ENCODE data around the gene CSPG4.
"Not testable (repeated sequence)": the region's sequence is repeated elsewhere in the genome, so short reads cannot be mapped to it uniquely, and the experiment has no call there.

Gene CSPG4

GRCh38 chr15:75739791-75740190 is 27.1 kb upstream of the CSPG4 start:
- no peak for DNase-seq (ENCODE audit: low read depth)

GRCh38 chr15:75738647-75739325 is 26.1 kb upstream of the CSPG4 start:
- peak; percentile 35 for DNase-seq (ENCODE audit: low read depth)

DNA sequence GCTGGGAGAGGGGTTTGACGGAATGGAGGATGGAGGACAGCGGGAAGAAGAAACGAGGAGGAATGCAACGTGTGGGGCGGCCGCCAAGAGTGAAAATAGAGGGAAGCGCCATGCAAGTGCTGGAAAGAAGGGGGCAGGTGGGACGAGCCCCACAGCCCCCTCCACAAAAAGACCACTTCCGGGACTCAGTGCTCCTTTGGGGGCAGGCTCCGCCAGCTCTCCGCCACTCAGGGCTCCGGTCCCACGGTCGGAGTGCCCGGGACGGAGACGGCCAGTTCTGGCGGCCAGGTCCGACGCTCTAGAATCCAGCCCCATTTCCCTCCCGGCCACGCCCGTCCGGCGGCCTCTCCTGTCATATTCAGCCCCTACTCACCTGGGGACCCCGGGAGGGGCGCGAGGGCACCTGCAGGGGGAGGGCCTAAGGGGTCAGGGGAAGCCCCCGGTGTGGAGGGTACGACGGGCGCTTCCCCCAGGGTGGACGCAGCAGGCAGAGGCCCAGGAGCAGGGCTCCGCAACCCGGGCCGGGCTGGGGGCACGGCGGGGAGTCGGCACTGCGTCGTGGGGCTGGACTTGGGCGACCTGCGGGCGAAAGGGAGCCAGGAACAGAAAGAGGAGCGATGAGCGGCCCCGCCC is 25.5 kb upstream of the CSPG4 start:
- no peak for DNase-seq (ENCODE audit: low read depth)

GRCh38 chr15:75737116-75738013 is 24.7 kb upstream of the CSPG4 start:
- not testable (repeated sequence) for DNase-seq (ENCODE audit: low read depth)

DNA sequence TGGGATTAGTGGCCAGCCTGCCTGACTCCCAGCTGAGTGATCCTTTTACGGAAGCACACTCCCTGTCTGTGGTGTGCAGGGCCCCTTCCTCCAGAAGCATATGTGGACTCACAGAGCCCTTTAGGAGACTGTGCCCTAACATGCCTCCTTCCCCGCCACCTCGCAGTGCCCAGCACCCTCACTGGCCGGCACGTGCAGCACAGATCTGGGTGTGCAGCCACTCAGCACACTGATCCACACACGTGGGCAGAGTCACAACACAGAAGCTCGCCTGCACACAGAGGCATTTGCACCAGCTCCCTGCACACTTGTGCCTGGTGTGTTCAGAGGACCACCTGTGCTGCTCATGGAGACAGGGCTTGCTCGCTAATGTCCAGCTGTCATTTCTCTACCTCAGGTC is 23.6 kb upstream of the CSPG4 start:
- no peak for DNase-seq (ENCODE audit: low read depth)

- DNase-seq (ENCODE audit: low read depth): not testable (repeated sequence)
Measured at GRCh38 chr15:75734861-75735760, 22.5 kb upstream of the CSPG4 start.

DNA sequence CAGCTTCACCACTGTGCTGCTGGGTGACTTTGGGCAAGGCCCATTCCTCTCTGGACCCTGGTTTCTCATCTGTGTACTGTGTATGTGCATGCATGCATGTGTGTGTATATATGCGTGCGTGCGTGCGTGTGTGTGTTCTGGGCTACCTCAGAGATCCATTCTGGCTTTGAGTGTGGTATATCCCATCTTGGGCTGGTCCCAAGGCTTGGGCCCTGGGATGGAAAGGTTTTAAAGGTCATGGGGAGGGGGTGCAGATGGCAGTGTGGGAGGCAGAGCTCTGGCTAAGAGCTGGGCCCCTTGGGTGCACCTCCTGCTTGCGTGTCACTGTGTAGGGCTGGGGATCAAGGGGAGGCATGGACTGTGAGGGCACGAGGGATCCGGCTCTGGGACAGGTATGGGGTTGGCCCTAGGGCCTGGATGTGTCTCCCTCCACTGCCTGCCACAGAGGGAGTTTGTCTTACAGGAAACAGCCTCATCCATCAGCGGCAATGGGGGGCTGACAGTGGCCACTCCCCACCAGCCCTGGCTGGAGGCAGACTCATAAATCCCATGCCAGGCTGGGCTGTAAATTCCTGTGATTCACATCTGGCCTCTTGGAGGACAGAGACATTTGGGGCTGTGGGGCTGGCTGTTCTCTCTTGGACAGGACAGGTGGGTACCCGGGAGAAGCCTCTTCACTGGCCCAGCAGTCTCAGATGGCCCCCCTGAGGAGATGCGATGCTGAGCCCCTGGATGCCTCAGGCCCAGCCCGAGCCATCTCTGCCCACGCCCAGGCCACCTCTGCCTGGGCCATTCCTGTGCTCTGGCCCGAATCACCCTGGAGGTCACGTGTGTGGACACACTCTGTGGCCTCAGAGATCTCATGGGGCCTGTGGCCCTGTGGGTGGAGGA is 21.4 kb upstream of the CSPG4 start:
- DNase-seq (ENCODE audit: low read depth): no peak

- DNase-seq (ENCODE audit: low read depth): no peak
Measured at GRCh38 chr15:75732809-75733451, 20.3 kb upstream of the CSPG4 start.

DNA sequence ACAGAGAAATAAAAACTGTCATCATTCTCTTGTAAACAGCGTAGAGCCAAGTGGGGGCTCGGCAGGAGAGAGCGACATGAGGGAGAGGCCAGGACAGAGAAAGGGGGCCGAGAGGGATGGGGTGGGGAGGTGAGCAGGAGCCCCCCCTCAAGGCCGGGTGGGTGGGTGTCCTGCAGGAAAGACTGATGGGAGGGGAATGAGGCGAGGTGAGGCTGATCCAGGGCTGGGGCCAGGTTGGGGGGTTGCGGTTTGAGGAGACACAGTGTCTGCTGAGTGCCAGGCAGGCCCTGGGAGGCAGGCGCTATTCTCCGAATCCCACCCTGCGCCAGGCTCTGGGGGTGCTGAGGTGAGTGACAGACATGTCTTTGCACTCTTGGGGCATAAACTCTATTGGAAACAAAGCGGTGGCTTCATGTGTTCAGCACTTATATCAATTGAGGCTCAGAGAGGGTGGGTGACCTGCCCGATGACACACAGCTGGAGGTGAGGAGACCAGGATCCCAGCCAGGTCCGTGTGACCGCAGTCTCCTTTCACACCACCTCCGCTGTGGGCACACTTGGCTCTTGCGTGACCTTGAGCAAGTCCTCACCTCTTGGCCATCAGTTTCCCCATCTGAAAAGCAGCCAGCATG is 19.6 kb upstream of the CSPG4 start:
- DNase-seq (ENCODE audit: low read depth): no peak

GRCh38 chr15:75731248-75732151 is 18.9 kb upstream of the CSPG4 start:
- no peak for DNase-seq (ENCODE audit: low read depth)

DNA sequence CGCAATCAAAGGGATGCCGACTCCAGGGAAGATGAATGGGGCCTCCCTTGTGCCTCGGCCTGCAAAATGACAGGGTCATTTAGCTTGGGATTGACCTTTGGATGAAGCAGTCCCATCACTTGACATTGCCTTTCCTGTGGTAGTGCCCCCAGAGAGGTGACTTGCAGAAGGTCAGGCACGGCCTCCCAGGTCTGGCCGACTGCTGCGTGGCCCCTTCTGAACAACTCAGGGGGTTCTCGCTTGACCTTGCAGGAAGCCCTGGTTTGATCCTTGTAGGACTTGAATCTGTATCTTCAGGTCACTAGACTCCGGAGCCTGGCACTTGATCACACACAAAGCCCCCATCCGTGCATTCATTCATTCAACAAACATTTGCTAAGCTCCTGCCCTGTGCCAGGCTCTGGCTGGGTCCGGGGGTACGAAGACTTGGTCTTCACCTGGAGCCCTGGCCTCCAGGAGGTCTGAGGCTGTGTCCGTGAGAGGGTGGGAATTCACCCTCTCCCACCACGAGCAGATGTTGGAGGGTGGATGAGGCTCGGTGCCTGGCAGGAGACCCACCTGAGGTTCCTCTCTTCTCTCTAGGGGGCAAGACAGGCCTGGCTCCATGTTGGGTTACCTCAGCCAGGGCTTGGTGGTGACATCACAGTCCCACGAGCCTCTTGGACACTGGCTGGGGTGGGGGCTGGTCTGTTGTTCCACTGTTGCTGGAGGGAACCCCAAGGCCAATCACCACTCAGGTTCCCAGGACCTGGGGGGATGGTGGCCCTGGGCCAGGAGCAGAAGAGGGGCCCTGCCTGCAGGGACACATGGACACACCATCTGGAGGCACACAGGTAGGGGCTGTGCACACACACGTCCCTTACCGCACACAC is 18.0 kb upstream of the CSPG4 start:
- not testable (repeated sequence) for DNase-seq (ENCODE audit: low read depth)

GRCh38 chr15:75729326-75730069 is 16.9 kb upstream of the CSPG4 start:
- no peak for DNase-seq (ENCODE audit: low read depth)

- DNase-seq (ENCODE audit: low read depth): no peak
Measured at GRCh38 chr15:75727851-75728715, 15.4 kb upstream of the CSPG4 start.

DNA sequence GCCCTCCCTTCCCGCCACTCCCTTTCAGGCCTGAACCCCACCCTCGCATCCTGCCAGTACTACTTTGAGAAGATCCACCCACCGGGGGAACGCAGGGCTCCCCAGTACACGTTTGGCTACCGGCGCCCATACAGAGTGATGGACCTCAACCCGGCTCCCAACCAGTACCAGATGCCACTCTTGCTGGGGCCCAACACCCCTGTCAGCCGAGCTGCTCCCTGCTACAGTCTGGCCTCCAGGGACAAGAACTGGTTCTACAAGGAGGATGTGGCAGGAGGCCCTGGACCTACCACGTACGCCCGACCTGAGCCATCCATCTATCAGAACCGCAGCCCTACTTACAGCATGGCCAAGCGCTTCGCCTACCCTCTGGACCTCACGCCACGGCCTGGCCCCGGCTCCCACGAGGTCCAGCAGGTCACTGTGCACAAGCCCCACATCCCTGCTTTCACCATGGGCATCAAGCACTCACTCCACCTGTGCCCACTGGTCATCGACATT is 14.4 kb upstream of the CSPG4 start:
- DNase-seq (ENCODE audit: low read depth): no peak

GRCh38 chr15:75725719-75726607 is 13.3 kb upstream of the CSPG4 start:
- no peak for DNase-seq (ENCODE audit: low read depth)

Data from GM04503 (cell line).